ENCODE data around the gene GNG7. TPM values are rescaled to one million over a fixed set of nuclear protein-coding genes. Genes with fewer than 3 reads are reported as not detected.

The GNG7 gene
- polyA plus RNA-seq, 3 donors from 2014 or later, result 0.22 to 0.84 (median 0.33) TPM

- DNase-seq, result no peak
- Mint-ChIP-seq H3K9me3 (peaks cover 0 to 2% (median 0%) of the 10 kb centered on the region in 6 donors), H3K36me3 (no peaks in the 10 kb centered on the region), H3K4me1 (peaks cover 19 to 22% of the 10 kb centered on the region in 2 donors), H3K4me3 (no peak overlapping the region), H3K27me3 (ENCODE audit: low read depth in 3 of 3) (peaks cover 7 to 22% (median 8%) of the 10 kb centered on the region in 3 donors), H3K27ac (peak overlapping the region in 1 of 6 donors; percentile 57)
These were observed 97.7 kb downstream of the GNG7 start for GRCh38 chr19:2604747-2605329.

DNA sequence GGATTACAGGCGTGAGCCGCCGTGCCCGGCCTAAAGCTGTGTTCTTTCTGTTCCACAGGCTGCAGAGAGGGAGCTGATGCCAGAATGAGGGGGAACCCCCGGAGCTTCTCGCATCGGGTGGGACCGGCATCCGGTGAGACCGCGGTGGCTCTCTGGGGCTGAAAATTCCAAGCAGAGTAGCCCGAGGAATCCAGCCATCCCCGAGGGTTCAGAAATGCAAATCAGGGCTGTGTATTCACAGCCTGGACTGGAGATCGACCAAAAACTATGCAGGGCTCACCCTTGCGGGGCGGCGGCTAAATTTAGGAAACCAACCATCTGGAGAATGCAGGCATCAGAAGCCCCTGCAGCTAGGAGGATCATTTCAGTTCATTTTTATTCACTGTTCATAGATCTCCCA lies 99.2 kb downstream of the GNG7 start:
- DNase-seq, result no peak
- Mint-ChIP-seq H3K36me3 (no peaks in the 10 kb centered on the region), H3K9me3 (peaks cover 0 to 2% (median 0%) of the 10 kb centered on the region in 6 donors), H3K4me1 (peaks cover 21 to 22% of the 10 kb centered on the region in 2 donors), H3K27ac (no peak overlapping the region), H3K27me3 (ENCODE audit: low read depth in 3 of 3) (peaks cover 11 to 25% (median 13%) of the 10 kb centered on the region in 3 donors), H3K4me3 (no peak overlapping the region)

- H3K27me3 Mint-ChIP-seq (ENCODE audit: low read depth in 3 of 3), result peaks cover 6 to 18% (median 8%) of the 10 kb centered on the region in 3 donors
- H3K36me3 Mint-ChIP-seq, result no peaks in the 10 kb centered on the region
- no peak overlapping the region for H3K4me3 Mint-ChIP-seq
- H3K27ac Mint-ChIP-seq, result no peak overlapping the region
- peaks cover 14 to 16% of the 10 kb centered on the region in 2 donors for H3K4me1 Mint-ChIP-seq
- no peak for DNase-seq
- no peaks in the 10 kb centered on the region for H3K9me3 Mint-ChIP-seq
These were observed 99.9 kb downstream of the GNG7 start for GRCh38 chr19:2602391-2603181.

DNA sequence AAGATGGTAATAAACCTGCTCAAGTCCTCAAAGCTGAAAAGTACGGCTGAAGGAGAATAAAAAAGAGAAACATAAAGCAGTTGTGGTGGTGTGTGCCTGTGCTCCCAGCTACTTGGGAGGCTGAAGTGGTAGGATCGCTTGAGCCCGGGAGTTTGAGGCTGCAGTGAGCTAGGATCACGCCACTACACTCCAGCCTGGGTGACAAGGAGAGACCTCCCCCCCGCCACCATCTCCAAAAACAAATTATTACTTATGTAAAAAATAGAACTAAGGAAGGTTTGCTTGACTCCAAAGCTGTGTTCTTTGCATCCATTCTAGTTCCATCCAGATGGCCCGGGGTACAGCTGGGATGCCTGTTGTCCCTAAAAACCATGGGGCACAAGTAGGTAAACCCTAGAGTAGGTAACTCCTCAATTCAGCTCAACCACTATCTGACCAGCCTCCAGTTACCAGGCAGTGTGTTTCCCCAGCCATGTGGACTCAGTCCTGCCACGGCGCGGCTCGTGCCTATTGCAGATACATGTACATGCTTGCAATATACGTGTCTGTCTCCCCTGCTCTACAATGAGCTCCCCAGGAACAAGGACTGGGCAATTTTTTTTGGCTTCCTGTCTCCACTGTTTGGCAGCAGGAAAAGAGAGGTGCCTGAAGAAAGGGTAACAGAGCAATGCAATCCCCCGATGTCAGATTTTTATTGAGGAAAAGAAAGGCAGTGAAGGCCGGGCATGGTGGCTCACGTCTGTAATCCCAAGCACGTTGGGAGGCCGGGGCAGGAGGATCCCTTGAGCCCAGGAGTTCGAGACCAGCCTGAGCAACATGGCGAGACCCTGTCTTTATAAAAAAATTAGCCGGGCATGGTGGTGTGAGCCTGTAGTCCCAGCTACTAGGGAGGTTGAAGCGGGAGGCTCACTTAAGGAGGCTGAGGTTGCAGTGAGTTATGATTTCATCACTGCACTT lies 101.3 kb downstream of the GNG7 start:
- H3K4me3 Mint-ChIP-seq, result no peak overlapping the region

GRCh38 chr19:2594319-2594718 lies 108.2 kb downstream of the GNG7 start:
- H3K4me3 Mint-ChIP-seq, result no peak overlapping the region
- peaks cover 0 to 2% (median 0%) of the 10 kb centered on the region in 6 donors for H3K9me3 Mint-ChIP-seq
- no peak for DNase-seq
- peaks cover 0 to 3% (median 0%) of the 10 kb centered on the region in 3 donors for H3K36me3 Mint-ChIP-seq
- H3K4me1 Mint-ChIP-seq, result peaks cover 8% of the 10 kb centered on the region in 2 donors
- no peak overlapping the region for H3K27ac Mint-ChIP-seq
- H3K27me3 Mint-ChIP-seq (ENCODE audit: low read depth in 3 of 3), result peaks cover 4 to 11% (median 6%) of the 10 kb centered on the region in 3 donors

More for the DNA sequence above, 101.3 kb downstream of the GNG7 start:
- no peak for DNase-seq
- Mint-ChIP-seq H3K9me3 (no peaks in the 10 kb centered on the region), H3K27ac (peak overlapping the region in 4 of 6 donors; percentile 38 to 65 (median 62)), H3K36me3 (no peaks in the 10 kb centered on the region), H3K4me1 (peaks cover 12% of the 10 kb centered on the region in 2 donors), H3K27me3 (ENCODE audit: low read depth in 3 of 3) (peaks cover 6 to 14% (median 8%) of the 10 kb centered on the region in 3 donors)

DNA sequence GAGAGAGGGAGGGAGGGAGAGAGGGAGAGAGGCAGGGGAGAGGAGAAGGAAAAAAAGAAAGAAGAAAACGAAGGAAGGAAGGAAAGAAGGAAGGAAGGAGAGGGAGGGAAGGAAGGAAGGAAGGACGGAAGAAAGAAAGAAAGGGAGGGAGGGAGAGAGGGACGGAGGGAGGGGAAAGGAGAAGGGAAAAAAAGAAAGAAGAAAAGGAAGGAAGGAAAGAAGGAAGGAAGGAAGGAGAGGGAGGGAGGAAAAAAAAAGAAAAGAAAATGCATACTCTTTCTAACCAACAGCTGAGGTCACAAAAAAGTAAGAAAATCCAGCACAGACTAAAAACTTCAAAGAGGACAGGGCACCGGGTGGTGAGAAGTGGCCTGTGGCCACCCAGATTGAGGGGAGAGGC lies 109.7 kb downstream of the GNG7 start:
- Mint-ChIP-seq H3K4me3 (no peak overlapping the region), H3K27me3 (ENCODE audit: low read depth in 3 of 3) (peaks cover 0 to 8% (median 1%) of the 10 kb centered on the region in 3 donors), H3K9me3 (peaks cover 0 to 2% (median 0%) of the 10 kb centered on the region in 6 donors), H3K4me1 (no peaks in the 10 kb centered on the region), H3K27ac (no peak overlapping the region), H3K36me3 (peaks cover 0 to 3% (median 0%) of the 10 kb centered on the region in 3 donors)
- DNase-seq, result no peak

DNA sequence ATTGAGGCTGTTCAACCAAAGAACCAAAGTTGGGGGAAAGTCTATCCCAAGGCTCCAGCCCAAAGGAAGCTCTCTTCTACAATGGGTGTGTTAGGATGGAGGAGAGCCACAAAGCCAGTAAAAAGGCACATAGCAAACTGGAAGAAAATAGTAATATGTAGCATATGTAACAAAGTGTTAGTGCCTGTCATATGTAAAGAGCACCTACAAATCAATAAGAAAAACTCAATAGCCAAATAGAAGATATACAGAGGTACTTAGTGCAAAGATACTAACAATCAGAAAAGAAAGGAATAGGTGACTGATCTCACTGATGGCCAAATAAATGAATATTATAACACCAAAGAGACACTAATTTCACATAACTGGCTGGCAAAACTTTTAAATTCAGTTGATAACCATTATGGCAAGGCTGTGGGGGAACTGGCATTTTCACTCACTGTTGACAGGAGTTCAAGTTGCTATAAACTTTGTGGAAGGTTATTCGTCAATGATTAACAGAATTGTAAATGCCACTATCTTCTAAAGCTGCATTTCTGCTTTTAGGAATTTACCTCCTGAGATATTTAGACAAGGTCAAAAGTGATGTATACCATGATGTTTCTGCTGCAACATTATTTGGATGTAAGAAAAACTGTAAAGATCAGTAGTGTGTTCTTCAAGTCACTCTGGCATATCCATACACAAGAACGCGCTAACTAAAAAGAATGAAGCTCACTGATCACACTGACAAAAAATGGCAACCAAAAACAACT lies 110.8 kb downstream of the GNG7 start:
- H3K27ac Mint-ChIP-seq, result no peak overlapping the region
- no peaks in the 10 kb centered on the region for H3K4me1 Mint-ChIP-seq
- H3K36me3 Mint-ChIP-seq, result peaks cover 0 to 3% (median 0%) of the 10 kb centered on the region in 3 donors
- H3K27me3 Mint-ChIP-seq (ENCODE audit: low read depth in 3 of 3), result peaks cover 0 to 8% (median 1%) of the 10 kb centered on the region in 3 donors
- no peak overlapping the region for H3K4me3 Mint-ChIP-seq
- no peak for DNase-seq
- H3K9me3 Mint-ChIP-seq, result peaks cover 0 to 2% (median 0%) of the 10 kb centered on the region in 6 donors

- Mint-ChIP-seq H3K36me3 (peaks cover 0 to 3% (median 0%) of the 10 kb centered on the region in 3 donors), H3K27me3 (ENCODE audit: low read depth in 3 of 3) (peaks cover 0 to 8% (median 1%) of the 10 kb centered on the region in 3 donors), H3K4me1 (no peaks in the 10 kb centered on the region), H3K27ac (no peak overlapping the region), H3K4me3 (no peak overlapping the region), H3K9me3 (peaks cover 0 to 2% (median 0%) of the 10 kb centered on the region in 6 donors)
- DNase-seq, result no peak
These were observed 111.7 kb downstream of the GNG7 start for GRCh38 chr19:2590630-2591399.

GRCh38 chr19:2589441-2589840 lies 113.1 kb downstream of the GNG7 start:
- no peak overlapping the region for H3K27ac Mint-ChIP-seq
- H3K36me3 Mint-ChIP-seq, result peaks cover 0 to 3% (median 0%) of the 10 kb centered on the region in 3 donors
- peaks cover 0 to 8% (median 1%) of the 10 kb centered on the region in 3 donors for H3K27me3 Mint-ChIP-seq (ENCODE audit: low read depth in 3 of 3)
- no peak for DNase-seq
- H3K9me3 Mint-ChIP-seq, result peaks cover 0 to 2% (median 0%) of the 10 kb centered on the region in 6 donors
- no peaks in the 10 kb centered on the region for H3K4me1 Mint-ChIP-seq
- no peak overlapping the region for H3K4me3 Mint-ChIP-seq

DNA sequence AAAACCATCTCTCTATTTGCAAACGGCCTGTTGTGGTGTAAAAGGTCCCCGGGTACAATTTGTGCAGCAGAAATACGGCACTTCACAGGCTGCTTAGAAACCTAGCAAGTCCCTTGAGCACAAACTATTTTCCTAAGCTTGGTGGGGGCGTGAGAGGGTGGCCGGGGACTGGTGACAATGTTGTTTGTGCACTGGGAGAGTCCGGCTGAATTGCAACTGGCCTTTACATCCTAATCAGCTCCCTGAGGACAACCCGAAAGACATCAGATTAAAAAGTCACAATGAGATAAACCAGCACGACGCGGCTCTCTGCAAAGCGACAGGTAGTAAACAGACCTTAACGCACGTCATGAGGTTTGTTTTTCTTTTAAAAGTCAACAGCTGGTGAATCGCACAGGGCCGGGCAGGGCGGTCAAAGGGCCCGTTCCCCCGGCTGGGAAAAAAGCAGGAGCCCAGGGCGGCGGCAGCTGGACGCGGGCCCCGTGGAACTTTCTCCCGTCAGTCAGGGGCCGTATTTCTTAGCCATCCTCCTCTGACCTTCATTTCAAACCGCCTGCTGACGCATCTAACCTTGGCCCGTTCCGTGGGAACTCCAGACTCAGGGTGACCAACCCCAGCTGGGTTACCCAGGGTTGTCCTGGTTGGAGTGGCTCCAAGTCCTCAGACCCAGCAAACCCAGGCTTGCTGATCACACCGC lies 114.3 kb downstream of the GNG7 start:
- Mint-ChIP-seq H3K9me3 (peaks cover 0 to 2% (median 0%) of the 10 kb centered on the region in 6 donors), H3K4me1 (no peaks in the 10 kb centered on the region)

DNA sequence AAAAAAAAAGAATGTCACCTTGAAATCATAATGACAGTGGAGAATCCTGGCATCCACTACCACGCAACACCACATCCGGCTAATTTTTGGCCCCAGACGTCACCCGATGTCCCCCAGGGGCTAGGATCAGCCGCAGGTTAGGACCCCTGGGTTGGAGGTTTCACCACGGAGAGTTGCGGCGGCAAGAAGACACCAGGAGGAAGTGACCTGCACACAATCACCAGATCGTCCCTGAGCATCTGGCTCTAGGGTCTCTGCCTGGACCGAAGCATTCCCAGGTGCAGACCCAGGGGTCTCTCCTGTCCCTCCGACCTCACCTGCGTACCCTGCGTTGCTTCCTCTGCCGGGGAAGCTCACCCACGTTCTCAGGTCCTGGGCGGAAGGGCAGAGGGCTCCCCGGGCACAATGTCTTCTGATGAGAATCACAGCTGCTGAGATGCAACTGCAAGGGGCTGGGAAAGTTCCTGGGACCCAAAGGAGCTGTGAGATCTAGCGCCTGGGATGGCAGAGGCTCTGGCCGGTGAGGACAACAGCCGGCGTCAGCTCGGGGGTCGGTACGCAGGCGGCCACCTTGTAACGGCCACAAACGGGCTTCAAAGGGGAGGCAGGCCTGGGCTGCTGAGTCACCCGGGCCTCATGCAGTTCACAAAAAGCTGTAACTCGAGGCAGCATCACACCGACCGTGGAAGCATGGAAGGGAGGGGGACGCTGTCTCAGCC lies 115.3 kb downstream of the GNG7 start:
- Mint-ChIP-seq H3K4me1 (no peaks in the 10 kb centered on the region), H3K9me3 (peaks cover 0 to 6% (median 0%) of the 10 kb centered on the region in 6 donors), H3K27me3 (ENCODE audit: low read depth in 3 of 3) (peaks cover 0 to 4% (median 2%) of the 10 kb centered on the region in 3 donors), H3K27ac (no peak overlapping the region), H3K4me3 (no peak overlapping the region), H3K36me3 (peaks cover 0 to 3% (median 0%) of the 10 kb centered on the region in 3 donors)
- DNase-seq, result no peak

More for the DNA sequence above, 114.3 kb downstream of the GNG7 start:
- H3K36me3 Mint-ChIP-seq, result peaks cover 0 to 3% (median 0%) of the 10 kb centered on the region in 3 donors
- H3K27me3 Mint-ChIP-seq (ENCODE audit: low read depth in 3 of 3), result peaks cover 0 to 8% (median 2%) of the 10 kb centered on the region in 3 donors
- no peak for DNase-seq
- no peak overlapping the region for H3K4me3 Mint-ChIP-seq
- no peak overlapping the region for H3K27ac Mint-ChIP-seq

Measured in immature natural killer cell (primary cell).